Measurements from ENCODE around the gene FRK. TPM values are rescaled to one million over a fixed set of nuclear protein-coding genes. Genes with fewer than 3 reads are reported as not detected.

The FRK gene
- total RNA-seq, 1 donor from 2014 or later, result 0.11 TPM

DNA sequence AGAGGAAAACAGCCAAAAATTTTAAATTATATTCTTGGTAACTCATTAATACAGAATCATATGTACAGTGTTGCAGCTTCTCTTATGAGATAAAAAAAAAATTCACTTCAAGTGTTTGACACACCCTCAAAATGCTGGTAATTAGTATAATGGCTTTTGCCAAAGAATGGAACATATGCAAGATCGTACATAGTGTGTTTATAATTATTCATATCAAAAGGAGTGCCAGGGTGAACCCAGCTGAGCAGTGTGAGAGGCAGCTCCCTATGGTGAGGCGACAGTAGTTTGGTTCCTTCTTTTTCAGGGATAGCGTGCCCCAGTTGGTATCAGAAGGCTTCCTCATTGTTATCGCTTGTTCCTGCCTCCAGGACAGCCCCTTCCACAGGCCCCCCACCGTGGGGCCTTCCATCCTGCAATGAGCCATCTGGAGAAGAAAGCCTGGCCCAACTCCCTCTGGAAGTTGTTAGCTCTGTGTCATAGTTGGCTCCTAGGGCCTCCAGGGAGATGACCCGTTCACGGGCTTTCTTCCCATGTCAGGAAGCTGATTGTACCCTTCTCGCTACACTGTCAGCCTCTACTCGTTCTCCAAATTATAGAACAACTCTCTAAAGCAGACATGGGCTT is 150.7 kb downstream of the FRK start:
- Histone ChIP-seq H3K27me3 (no peaks in the 10 kb centered on the region), H4K20me1 (ENCODE audit: low read depth) (no peaks in the 10 kb centered on the region), H3K79me2 (ENCODE audit: low read depth) (no peaks in the 10 kb centered on the region), H3K4me1 (peaks cover 5% of the 10 kb centered on the region), H3K9ac (no peak overlapping the region), H3K4me2 (no peak overlapping the region), H3K4me3 (no peak overlapping the region), H3F3A (ENCODE audit: low read depth) (no peaks in the 10 kb centered on the region), H2AFZ (replicated peaks) (peak overlapping the region; percentile 10), H3K9me3 (ENCODE audit: low read depth) (no peaks in the 10 kb centered on the region), H3K27ac (no peak overlapping the region), H3K36me3 (no peaks in the 10 kb centered on the region)
- Mint-ChIP-seq H3K27me3 (ENCODE audit: insufficient read depth, low read depth) (no peaks in the 10 kb centered on the region), H3K4me1 (peaks cover 10% of the 10 kb centered on the region), H3K36me3 (no peaks in the 10 kb centered on the region), H3K9me3 (no peaks in the 10 kb centered on the region), H3K27ac (no peak overlapping the region), H3K4me3 (no peak overlapping the region)
- TF ChIP-seq EZH2phosphoT487 (IDR thresholded peaks at IDR 0.05) (no peak), EZH2 (IDR thresholded peaks at IDR 0.05) (no peak)
- TF ChIP-seq, protein P1, sequence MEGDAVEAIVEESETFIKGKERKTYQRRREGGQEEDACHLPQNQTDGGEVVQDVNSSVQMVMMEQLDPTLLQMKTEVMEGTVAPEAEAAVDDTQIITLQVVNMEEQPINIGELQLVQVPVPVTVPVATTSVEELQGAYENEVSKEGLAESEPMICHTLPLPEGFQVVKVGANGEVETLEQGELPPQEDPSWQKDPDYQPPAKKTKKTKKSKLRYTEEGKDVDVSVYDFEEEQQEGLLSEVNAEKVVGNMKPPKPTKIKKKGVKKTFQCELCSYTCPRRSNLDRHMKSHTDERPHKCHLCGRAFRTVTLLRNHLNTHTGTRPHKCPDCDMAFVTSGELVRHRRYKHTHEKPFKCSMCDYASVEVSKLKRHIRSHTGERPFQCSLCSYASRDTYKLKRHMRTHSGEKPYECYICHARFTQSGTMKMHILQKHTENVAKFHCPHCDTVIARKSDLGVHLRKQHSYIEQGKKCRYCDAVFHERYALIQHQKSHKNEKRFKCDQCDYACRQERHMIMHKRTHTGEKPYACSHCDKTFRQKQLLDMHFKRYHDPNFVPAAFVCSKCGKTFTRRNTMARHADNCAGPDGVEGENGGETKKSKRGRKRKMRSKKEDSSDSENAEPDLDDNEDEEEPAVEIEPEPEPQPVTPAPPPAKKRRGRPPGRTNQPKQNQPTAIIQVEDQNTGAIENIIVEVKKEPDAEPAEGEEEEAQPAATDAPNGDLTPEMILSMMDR (IDR thresholded peaks at IDR 0.05), result no peak
- no peak for DNase-seq (ENCODE audit: low spot score)

DNA sequence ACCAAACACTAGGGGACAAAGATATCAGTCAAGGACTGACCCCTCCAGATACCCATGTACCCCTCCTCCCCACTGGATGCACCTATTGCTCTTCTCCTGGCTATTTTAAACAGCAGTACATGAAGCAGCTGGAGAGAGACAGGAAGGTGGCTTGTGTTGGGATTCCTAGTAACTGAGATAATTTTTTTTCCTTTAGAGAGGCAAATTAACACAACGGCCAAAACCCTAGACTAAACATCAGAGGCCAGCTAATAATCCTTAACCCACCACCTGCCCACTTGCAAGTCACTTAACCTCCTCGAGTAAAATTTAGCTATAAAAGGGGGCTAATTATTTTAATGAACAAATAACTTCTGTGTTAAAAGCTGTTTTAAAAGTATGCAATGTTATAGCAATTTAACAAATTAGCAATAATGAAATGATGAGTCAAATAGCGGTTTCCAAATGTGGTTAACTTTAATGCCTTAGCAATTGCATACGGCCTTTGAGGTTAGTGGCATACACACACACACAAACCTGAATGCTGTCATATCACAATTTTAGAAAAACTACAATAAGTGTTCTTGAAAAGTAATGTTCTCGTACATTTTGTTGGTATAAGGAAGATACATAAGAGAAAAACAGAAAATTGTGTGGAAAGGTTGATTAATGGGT is 151.7 kb downstream of the FRK start:
- Histone ChIP-seq H3K36me3 (no peaks in the 10 kb centered on the region), H3K27me3 (no peaks in the 10 kb centered on the region), H4K20me1 (ENCODE audit: low read depth) (no peaks in the 10 kb centered on the region), H3K9ac (no peak overlapping the region), H3K4me1 (peaks cover 5% of the 10 kb centered on the region), H3K4me3 (no peak overlapping the region), H3K4me2 (no peak overlapping the region), H3K27ac (no peak overlapping the region), H3K9me3 (ENCODE audit: low read depth) (no peaks in the 10 kb centered on the region), H2AFZ (replicated peaks) (no peak overlapping the region), H3F3A (ENCODE audit: low read depth) (no peaks in the 10 kb centered on the region), H3K79me2 (ENCODE audit: low read depth) (no peaks in the 10 kb centered on the region)
- DNase-seq (ENCODE audit: low spot score), result no peak
- H3K9me3 Mint-ChIP-seq, result no peaks in the 10 kb centered on the region
- TF ChIP-seq EZH2 (IDR thresholded peaks at IDR 0.05) (no peak), EZH2phosphoT487 (IDR thresholded peaks at IDR 0.05) (no peak)
- TF ChIP-seq, protein P1 (IDR thresholded peaks at IDR 0.05), result no peak
- no peak overlapping the region for H3K4me3 Mint-ChIP-seq
- H3K27me3 Mint-ChIP-seq (ENCODE audit: insufficient read depth, low read depth), result no peaks in the 10 kb centered on the region
- no peak overlapping the region for H3K27ac Mint-ChIP-seq
- H3K4me1 Mint-ChIP-seq, result peaks cover 10% of the 10 kb centered on the region
- no peaks in the 10 kb centered on the region for H3K36me3 Mint-ChIP-seq

DNA sequence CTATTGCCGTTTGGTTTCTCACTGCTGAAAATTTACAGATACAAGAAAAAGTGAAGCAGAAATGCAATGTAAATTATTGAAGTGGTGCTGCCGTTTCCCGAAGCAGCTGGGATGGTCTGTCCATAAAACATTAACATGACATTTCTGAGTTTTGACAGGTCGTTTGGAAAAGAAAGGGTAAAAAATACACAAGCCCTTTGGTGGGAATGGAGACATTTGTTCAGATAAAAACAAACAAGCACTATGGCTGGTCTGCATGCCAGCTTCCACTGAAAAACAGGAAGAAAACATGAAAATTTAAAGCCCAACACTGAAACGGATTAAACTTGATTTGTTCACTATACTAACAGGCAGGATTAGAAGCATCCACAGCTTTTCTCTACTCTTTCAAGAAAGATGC is 155.2 kb downstream of the FRK start:
- H3K36me3 ChIP-seq, result no peaks in the 10 kb centered on the region
- peak overlapping the region; percentile 20 for H3K27ac Mint-ChIP-seq
- H3K79me2 ChIP-seq (ENCODE audit: low read depth), result no peaks in the 10 kb centered on the region
- no peak overlapping the region for H3K9ac ChIP-seq
- H4K20me1 ChIP-seq (ENCODE audit: low read depth), result no peaks in the 10 kb centered on the region
- H3K27ac ChIP-seq, result no peak overlapping the region
- no peaks in the 10 kb centered on the region for H3K9me3 Mint-ChIP-seq
- H3K4me3 Mint-ChIP-seq, result no peak overlapping the region
- H3K27me3 ChIP-seq, result no peaks in the 10 kb centered on the region
- no peak overlapping the region for H3K4me3 ChIP-seq
- H2AFZ ChIP-seq (replicated peaks), result no peak overlapping the region
- no peak for DNase-seq (ENCODE audit: low spot score)
- H3K27me3 Mint-ChIP-seq (ENCODE audit: insufficient read depth, low read depth), result no peaks in the 10 kb centered on the region
- TF ChIP-seq EZH2phosphoT487 (IDR thresholded peaks at IDR 0.05) (no peak), EZH2 (IDR thresholded peaks at IDR 0.05) (no peak)
- TF ChIP-seq, protein P1 (IDR thresholded peaks at IDR 0.05), result no peak
- no peak overlapping the region for H3K4me2 ChIP-seq
- H3K9me3 ChIP-seq (ENCODE audit: low read depth), result no peaks in the 10 kb centered on the region
- H3K4me1 Mint-ChIP-seq, result peaks cover 10% of the 10 kb centered on the region
- no peaks in the 10 kb centered on the region for H3F3A ChIP-seq (ENCODE audit: low read depth)
- H3K4me1 ChIP-seq, result peaks cover 5% of the 10 kb centered on the region
- no peaks in the 10 kb centered on the region for H3K36me3 Mint-ChIP-seq

All from neural progenitor cell (in vitro differentiated cells).